ENCODE results near the gene CTNNA2.

GRCh38 chr2:80354858-80355257 lies 842.0 kb downstream of the CTNNA2 start:
- TF ChIP-seq CTCF (IDR thresholded peaks at IDR 0.05) (no peak), EP300 (IDR thresholded peaks at IDR 0.05; ENCODE audit: borderline replicate concordance in 1 of 2, low read depth in 1 of 2, low read length in 1 of 2) (no peak), POLR2AphosphoS5 (IDR thresholded peaks at IDR 0.05; ENCODE audit: low read depth, low read length) (no peak), RCOR1 (IDR thresholded peaks at IDR 0.05; ENCODE audit: low read length) (no peak), REST (IDR thresholded peaks at IDR 0.05; ENCODE audit: low read depth, low read length) (no peak)

Data from SK-N-SH (cell line).